Rectal smooth muscle tissue (tissue), 1 donor: ENCODE measurements around the gene FUZ.
A peak's percentile ranks its signal among the peaks of the same experiment; 100 is the strongest.

Source experiments
- H3K27ac ChIP-seq: one replicate; pipeline ENCODE4 v1.7.0; 2013; ENCODE audit warnings: low read depth, low read length, inconsistent platforms
- H3K27me3 ChIP-seq: one replicate; pipeline ENCODE4 v1.7.0; 2013; ENCODE audit warnings: low read length; ENCODE audit not compliant: control insufficient read depth, insufficient read depth
- H3K36me3 ChIP-seq: one replicate; pipeline ENCODE4 v1.7.0; 2013; ENCODE audit warnings: low read length; ENCODE audit not compliant: control insufficient read depth, insufficient read depth
- H3K4me1 ChIP-seq: one replicate; pipeline ENCODE4 v1.7.0; 2013; ENCODE audit warnings: low read length; ENCODE audit not compliant: control insufficient read depth, insufficient read depth
- H3K4me3 ChIP-seq: one replicate; pipeline ENCODE4 v1.7.0; 2013; ENCODE audit warnings: low read length
- H3K9ac ChIP-seq: one replicate; pipeline ENCODE4 v1.7.0; 2013; ENCODE audit warnings: low read length

The FUZ gene

DNA sequence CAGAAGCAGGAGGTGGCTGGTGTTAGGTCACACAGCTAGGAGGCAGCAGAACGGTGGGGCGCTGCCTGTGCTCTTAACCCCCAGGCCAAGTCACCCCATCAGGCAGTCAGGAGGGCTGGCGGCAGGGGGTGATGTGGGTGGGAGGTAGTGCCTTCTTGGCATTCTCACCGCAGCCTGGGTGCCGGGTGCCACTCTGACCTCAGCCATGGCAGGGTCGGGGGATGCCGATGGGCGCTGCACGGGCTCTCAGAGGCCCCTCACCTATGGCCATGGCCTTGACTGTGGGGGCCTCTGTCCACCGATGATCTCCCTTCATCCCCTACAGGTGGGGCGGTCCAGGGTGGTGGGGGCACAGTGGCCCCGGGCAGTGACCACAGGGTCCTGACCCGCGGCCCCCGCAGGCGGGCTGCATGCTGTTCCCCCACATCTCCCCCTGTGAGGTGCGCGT is 43.5 kb upstream of the FUZ start:
- Histone ChIP-seq H3K4me1 (peaks cover 12% of the 10 kb centered on the region), H3K36me3 (peaks cover 26% of the 10 kb centered on the region), H3K9ac (no peak overlapping the region), H3K4me3 (no peak overlapping the region), H3K27ac (no peak overlapping the region), H3K27me3 (no peaks in the 10 kb centered on the region)

DNA sequence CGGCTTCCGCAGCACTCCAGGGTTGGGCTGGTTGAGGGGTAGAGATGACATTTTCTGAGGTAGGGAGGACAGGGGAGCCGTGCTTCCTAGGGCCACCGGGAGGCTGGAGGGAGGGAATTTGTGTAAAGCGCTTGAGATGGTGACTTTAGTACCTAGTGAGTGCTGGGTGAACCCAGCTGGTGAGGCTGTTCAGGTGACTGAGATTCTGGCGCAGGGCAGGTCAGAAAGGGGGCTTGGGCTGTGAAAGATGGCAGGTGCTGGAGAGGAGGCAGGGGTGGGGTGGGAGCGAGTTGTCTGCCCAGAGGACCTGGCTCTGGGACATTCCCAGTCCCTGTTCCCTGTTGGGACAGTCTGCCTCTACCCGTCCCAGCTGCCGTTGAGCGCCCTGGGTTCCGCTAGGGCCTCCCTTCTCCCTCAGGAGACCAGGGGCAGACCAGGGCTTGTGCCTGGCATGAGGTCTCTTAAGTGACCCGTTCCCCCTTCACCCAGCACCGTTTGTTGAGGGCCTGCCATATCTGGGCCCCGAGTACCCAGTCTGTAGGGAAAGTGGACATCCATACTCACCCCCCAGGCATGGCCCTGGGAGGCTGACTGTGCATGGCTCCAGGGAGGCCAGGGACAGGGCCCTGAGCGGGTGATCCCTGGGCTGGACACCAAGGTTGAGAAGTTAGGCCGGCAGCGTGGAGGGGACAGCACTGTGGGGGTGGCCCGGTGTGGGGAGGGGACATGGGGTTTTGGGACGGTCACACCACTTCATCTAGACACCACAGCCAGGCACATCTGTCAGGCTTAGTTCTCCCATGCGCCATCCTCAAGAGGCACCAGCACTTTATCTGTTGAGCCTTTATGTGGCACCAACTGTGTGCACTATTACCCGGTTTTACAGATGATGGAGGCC is 42.8 kb upstream of the FUZ start:
- Histone ChIP-seq H3K27me3 (no peaks in the 10 kb centered on the region), H3K4me1 (peaks cover 12% of the 10 kb centered on the region), H3K9ac (no peak overlapping the region), H3K27ac (no peak overlapping the region), H3K36me3 (peaks cover 26% of the 10 kb centered on the region), H3K4me3 (no peak overlapping the region)

- Histone ChIP-seq H3K9ac (no peak overlapping the region), H3K27me3 (no peaks in the 10 kb centered on the region), H3K27ac (no peak overlapping the region), H3K36me3 (peaks cover 23% of the 10 kb centered on the region), H3K4me1 (peaks cover 13% of the 10 kb centered on the region), H3K4me3 (no peak overlapping the region)
These were observed 42.2 kb upstream of the FUZ start for GRCh38 chr19:49855277-49855675.

DNA sequence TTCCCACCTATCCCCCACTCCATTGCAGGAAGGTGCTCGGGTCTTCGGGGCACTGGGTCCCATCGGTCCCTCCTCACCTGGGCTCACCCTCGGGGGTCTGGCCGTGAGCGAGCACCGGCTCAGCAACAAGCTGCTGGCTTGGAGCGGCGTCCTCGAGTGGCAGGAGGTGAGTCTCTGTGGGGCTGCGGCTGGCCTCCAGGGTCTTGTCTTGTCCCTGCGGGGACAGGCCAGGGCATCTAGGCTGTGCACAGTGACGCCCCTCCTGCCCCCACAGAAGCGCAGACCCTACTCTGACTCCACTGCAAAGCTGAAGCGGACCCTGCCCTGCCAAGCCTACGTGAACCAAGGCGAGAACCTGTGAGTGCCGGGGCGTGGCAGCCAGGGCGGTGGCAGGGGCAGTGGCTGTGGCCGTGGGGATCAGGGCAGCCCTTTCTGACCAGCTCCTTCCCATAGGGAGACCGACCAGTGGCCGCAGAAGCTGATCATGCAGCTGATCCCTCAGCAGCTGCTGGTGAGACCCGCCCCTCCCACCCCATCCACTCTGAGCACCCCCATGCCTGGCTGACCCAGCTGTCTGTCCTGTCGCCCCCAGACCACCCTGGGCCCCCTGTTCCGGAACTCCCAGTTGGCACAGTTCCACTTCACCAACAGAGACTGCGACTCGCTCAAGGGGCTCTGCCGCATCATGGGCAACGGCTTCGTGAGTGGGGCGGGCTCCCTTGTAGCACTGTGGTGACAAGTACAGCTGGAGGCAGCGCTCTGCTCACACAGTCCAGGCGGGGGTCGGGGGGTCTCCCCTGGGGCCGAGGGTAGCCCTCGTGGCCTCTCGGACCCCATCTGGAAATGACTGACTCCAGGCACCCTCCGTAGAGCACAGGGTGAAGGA is 41.5 kb upstream of the FUZ start:
- Histone ChIP-seq H3K36me3 (peaks cover 22% of the 10 kb centered on the region), H3K4me1 (peaks cover 19% of the 10 kb centered on the region), H3K27me3 (no peaks in the 10 kb centered on the region), H3K4me3 (no peak overlapping the region), H3K27ac (no peak overlapping the region), H3K9ac (no peak overlapping the region)

DNA sequence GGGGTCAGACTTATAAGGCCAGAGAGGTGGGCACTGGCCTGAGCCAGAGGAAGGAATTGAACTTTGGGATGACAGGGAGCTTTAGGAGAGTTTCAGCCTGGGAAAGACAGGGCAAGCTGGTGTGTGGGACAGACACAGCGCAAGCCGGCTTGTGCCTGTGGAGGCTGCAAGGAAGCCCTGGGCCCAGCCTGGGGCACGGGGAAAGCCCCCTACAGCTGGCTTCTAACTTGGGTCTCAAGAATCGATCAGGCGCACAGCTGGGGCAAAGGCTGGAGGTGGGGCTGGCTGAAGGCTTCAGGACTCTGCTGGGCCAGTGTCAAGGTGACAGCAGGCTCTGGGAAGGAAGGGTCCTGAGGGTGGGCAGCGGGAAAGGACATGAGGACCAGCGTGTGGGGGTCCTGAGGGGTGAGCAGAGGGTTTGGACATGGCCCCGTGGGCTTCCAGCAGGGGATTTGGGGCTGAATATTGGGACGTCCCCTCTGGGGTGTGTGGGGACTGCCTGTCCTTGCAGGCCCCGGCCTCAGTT is 40.8 kb upstream of the FUZ start:
- peaks cover 20% of the 10 kb centered on the region for H3K36me3 ChIP-seq
- no peak overlapping the region for H3K4me3 ChIP-seq
- no peaks in the 10 kb centered on the region for H3K27me3 ChIP-seq
- H3K9ac ChIP-seq: no peak overlapping the region
- no peak overlapping the region for H3K27ac ChIP-seq
- peaks cover 19% of the 10 kb centered on the region for H3K4me1 ChIP-seq

DNA sequence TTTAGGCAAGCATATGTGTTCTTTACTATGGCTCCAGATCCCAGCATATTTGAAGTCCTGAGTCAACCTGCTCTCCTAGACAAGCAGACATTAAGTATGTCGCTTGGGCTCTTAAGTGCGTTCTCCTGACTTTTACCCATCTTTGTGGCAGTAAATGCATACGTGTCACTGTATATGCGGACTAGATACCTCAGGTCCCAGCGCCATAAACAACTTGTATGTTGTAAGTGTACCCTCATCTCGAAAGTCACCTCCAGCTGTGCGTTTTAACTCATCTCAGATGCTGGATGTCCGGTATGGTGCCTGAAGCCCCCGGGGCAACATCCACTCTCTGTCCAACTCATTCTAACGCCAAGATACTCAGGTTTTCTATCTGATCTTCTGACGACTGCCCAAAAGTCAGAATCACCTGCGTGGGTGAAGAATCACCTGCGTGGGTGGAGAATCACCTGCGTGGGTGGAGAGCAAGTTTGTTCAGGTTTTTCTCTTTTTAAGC is 39.6 kb upstream of the FUZ start:
- Histone ChIP-seq H3K27me3 (no peaks in the 10 kb centered on the region), H3K4me1 (peaks cover 19% of the 10 kb centered on the region), H3K27ac (peak overlapping the region; percentile 14), H3K9ac (no peak overlapping the region), H3K36me3 (peaks cover 9% of the 10 kb centered on the region), H3K4me3 (peak overlapping the region; percentile 78)

- Histone ChIP-seq H3K27me3 (no peaks in the 10 kb centered on the region), H3K36me3 (peaks cover 2% of the 10 kb centered on the region), H3K4me1 (peaks cover 19% of the 10 kb centered on the region), H3K27ac (peak overlapping the region; percentile 100), H3K9ac (no peak overlapping the region), H3K4me3 (peak overlapping the region; percentile 96)
These were observed 38.6 kb upstream of the FUZ start for GRCh38 chr19:49851456-49852259.

GRCh38 chr19:49850487-49851342 is 37.6 kb upstream of the FUZ start, which contains the start of gene PTOV1:
Gene PTOV1 (plus strand): TSS chr19:49851159.
- Histone ChIP-seq H3K4me3 (peak within 1 kb of the TSS; percentile 96), H3K9ac (peak within 1 kb of the TSS; percentile 98), H3K4me1 (peaks cover 19% of the 10 kb centered on the region), H3K36me3 (no peaks in the 10 kb centered on the region), H3K27me3 (no peaks in the 10 kb centered on the region), H3K27ac (peak within 1 kb of the TSS; percentile 100)

- Histone ChIP-seq H3K4me3 (peak overlapping the region; percentile 96), H3K4me1 (peaks cover 19% of the 10 kb centered on the region), H3K36me3 (no peaks in the 10 kb centered on the region), H3K27ac (peak overlapping the region; percentile 100), H3K9ac (peak overlapping the region; percentile 32), H3K27me3 (no peaks in the 10 kb centered on the region)
These were observed 37.1 kb upstream of the FUZ start for GRCh38 chr19:49850221-49850486.

DNA sequence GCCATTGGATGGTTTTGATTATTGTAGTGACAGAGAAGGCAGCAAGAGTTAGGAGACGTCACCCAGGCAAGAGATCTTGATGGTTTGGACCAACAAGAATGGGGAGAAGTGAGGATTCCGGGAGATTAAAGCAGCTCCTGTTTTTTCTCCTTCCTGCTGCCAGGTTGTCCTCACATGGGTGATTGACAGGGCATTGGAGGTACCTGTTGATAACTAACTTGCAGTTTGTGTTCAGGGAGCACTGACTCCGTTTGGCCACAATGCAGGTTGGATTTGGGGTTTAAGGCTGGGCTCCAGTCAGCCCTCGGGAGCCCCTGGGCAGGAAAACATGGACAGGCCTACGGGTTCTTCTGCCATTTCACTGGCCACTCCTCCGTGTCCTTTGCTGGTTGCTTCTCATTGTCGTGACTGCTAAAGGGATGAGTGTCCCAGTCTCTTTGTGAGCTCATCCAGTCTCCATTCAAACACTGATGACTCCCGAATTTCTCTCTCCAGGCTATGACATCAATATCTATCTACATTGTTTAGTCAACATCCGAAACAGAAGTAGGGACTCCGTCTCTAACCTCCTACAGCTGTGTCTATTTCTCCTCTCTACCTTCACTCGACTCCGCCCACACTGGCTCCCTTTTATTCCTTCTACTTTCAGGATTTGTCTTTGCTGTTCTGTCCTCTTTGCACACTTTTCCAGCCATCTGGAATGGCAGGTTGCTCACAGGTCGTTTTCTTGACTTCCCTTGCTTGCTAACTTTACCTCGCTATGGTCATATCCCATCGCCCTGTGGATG is 36.5 kb upstream of the FUZ start:
- Histone ChIP-seq H3K4me1 (peaks cover 19% of the 10 kb centered on the region), H3K27ac (peak overlapping the region; percentile 100), H3K36me3 (no peaks in the 10 kb centered on the region), H3K9ac (peak overlapping the region; percentile 32), H3K27me3 (no peaks in the 10 kb centered on the region), H3K4me3 (peak overlapping the region; percentile 96)
